Kidney epithelial cell (primary cell): ENCODE results near the gene PCNA. TPM values are rescaled to one million over a fixed set of nuclear protein-coding genes. Genes with fewer than 3 reads are reported as not detected.

Experiments used
- DNase-seq: peaks from one replicate; pipeline ENCODE4 v3.0.0-alpha.2; 2010; ENCODE audit warnings: low read depth
- H3K27me3 ChIP-seq: 2 replicates; pipeline ENCODE4 v1.6.0; 2011; ENCODE audit warnings: low read length; ENCODE audit not compliant: control insufficient read depth, insufficient read depth
- H3K36me3 ChIP-seq: 2 replicates; pipeline ENCODE4 v1.5.1; 2011; ENCODE audit warnings: low read length; ENCODE audit not compliant: control insufficient read depth, insufficient read depth
- H3K4me3 ChIP-seq: 2 replicates; pipeline ENCODE4 v1.5.1; 2011; ENCODE audit warnings: low read depth, mild to moderate bottlenecking, control low read depth, low read length
- total RNA-seq: library from RNA; depleted of rRNA; stranded (reverse); fragments of >200 nt; gene quantifications from 2 replicates; pipeline ENCODE4 v1.2.3, GENCODE V29; 2015
- TF ChIP-seq, protein P1 (sequence below): IDR thresholded peaks from 2 replicates; pipeline ENCODE4 v1.5.1; 2011; ENCODE audit warnings: mild to moderate bottlenecking, moderate library complexity, low read length, control low read depth, inconsistent platforms; ENCODE audit not compliant: insufficient read depth, poor library complexity, severe bottlenecking

PCNA gene
- total RNA-seq, 1 donor from 2014 or later: 89.6 TPM

DNA sequence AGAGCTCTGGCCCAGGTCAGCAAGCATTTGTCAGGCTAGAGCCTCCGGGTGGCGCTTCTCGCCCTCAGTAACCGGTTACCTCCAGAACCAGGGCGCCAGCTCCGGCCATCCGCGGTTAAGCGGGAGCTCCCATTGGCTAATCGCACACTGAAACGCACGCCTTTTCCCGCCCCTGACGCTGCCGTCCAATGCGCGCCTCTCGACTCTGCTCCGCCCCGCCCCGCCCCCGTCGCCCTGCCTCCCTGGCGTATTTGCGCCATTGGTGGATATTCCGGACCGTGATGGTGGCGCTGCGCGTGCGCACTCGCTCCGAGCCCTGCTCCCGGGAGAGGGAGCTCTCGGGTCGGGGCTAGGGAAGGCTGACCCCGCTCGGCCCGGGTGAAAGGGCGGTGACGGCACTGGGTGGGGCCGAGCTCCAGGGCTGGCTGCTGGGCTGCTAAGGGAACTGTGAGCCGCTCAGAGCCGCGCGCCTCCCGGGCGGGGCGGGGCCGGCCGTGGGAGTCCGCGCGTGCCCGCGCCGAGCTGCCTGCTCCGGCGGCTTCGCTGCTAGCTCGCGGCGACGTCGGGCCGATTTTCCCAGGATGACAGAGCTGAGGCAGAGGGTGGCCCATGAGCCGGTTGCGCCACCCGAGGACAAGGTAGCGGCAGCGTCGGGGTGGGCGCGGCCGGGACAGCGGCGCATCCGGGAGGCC is 6.9 kb upstream of the PCNA start, which contains the start of gene CDS2:
TSS of gene CDS2 (plus strand) at position 497 of the 692 bp plus-strand sequence. CDS start at position 582, 85 bp downstream.
- H3K27me3 ChIP-seq: no peaks in the 10 kb centered on the region
- H3K4me3 ChIP-seq: peak within 1 kb of the TSS; percentile 91
- DNase-seq: peak; percentile 92
- TF ChIP-seq, protein P1, sequence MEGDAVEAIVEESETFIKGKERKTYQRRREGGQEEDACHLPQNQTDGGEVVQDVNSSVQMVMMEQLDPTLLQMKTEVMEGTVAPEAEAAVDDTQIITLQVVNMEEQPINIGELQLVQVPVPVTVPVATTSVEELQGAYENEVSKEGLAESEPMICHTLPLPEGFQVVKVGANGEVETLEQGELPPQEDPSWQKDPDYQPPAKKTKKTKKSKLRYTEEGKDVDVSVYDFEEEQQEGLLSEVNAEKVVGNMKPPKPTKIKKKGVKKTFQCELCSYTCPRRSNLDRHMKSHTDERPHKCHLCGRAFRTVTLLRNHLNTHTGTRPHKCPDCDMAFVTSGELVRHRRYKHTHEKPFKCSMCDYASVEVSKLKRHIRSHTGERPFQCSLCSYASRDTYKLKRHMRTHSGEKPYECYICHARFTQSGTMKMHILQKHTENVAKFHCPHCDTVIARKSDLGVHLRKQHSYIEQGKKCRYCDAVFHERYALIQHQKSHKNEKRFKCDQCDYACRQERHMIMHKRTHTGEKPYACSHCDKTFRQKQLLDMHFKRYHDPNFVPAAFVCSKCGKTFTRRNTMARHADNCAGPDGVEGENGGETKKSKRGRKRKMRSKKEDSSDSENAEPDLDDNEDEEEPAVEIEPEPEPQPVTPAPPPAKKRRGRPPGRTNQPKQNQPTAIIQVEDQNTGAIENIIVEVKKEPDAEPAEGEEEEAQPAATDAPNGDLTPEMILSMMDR: peak; percentile 58
- H3K36me3 ChIP-seq: no peaks in the 10 kb centered on the region

DNA sequence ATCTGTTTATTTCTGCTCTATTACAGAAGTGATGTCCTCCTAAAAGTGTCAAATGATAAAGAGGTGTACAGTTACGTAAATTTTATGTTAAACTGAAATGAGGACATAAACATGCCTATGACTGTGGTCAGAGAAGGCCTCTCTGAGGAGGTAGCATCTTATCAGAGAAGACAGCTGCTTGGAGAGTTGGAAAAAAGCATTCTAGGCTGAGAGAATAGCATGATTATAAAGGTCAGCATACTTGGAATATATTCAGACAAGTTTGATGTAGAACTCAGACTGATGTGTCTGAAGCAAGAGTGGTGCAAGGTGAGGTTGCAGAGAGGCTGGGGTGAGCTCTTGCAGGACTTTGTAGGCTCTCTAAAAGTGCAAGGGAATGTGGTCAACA is 3.1 kb upstream of the PCNA start:
- Histone ChIP-seq H3K4me3 (no peak overlapping the region), H3K36me3 (no peaks in the 10 kb centered on the region), H3K27me3 (no peaks in the 10 kb centered on the region)
- TF ChIP-seq, protein P1: no peak
- no peak for DNase-seq

DNA sequence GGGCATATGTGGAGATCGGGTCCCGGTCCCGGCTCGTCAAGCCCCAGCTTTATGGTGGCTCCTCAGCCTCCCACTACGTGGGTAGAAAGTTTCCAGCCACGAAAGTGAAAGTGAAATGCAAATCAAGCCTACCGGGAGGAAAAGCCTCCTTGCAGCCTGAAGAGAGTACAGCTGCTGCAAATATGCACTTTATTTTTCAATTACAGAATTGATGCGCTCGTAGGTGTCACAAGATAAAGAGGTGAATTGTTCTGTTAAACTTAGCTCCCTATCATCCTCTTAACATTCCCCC is 373 bp upstream of the PCNA start:
- no peaks in the 10 kb centered on the region for H3K36me3 ChIP-seq
- TF ChIP-seq, protein P1: no peak
- no peak for DNase-seq
- no peaks in the 10 kb centered on the region for H3K27me3 ChIP-seq
- peak overlapping the region; percentile 73 for H3K4me3 ChIP-seq

DNA sequence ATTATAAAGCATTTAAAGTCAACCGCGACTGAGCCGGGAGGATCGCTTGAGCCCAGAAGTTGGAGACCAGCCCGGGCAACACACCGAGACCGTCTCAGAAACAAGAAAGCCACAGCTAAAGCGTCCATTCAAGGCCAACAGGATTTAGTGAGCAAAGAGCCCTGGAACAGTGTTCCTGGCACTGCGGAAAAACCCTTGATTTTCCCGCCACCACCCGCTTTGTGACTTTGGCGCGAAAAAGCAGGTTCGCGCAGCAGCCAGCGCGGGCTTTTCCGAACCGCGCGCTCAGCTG is 669 bp downstream of the PCNA start:
- Histone ChIP-seq H3K27me3 (no peaks in the 10 kb centered on the region), H3K36me3 (no peaks in the 10 kb centered on the region), H3K4me3 (peak overlapping the region; percentile 73)
- TF ChIP-seq, protein P1: no peak
- DNase-seq: no peak

DNA sequence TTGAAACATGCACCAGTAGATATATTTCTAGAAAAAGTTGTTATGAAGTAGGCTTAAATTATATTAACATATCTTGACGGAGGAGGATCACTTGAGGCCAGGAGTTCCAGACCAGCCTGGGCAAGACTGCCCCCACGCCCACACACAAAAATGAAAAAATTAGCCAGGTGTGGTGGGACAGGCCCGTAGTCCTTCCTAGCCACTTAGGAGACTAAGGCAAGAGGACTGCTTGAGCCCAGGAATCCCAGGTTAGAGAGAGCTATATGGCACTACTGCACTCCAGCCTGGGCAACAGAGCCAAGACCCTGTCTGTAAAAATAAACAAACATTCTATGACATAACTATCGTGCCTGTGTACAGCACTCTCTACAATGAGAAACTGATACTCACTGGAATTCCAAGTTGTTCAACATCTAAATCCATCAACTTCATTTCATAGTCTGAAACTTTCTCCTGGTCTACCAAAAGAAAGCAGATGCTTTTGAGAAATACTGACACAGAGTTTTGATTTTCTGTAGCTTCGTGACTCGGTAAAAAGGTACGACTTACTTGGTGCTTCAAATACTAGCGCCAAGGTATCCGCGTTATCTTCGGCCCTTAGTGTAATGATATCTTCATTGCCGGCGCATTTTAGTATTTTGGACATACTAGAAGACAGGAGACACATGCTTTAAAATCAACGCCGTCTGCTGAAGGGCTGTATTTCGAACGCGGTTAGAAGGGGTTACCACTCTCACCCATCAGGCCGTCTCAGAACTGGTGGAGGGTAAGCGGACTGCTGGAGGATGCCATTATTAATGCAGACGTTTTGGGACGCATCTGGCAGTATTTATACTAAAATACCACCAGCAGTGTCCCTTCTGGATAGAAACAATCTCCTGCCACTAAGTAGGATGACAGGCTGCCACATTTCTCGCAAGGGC is 1.3 kb downstream of the PCNA start:
- TF ChIP-seq, protein P1: no peak
- Histone ChIP-seq H3K36me3 (no peaks in the 10 kb centered on the region), H3K4me3 (peak overlapping the region; percentile 73), H3K27me3 (no peaks in the 10 kb centered on the region)
- DNase-seq: no peak
